ENCODE measurements around the gene ACTRT3. TPM values are rescaled to one million over a fixed set of nuclear protein-coding genes. Genes with fewer than 3 reads are reported as not detected.
A peak's percentile ranks its signal among the peaks of the same experiment; 100 is the strongest.

ACTRT3 gene
- polyA plus RNA-seq, 2 of the 4 experiments (the other 2 are of a cell fraction) = 1.8 to 3.3 TPM

DNA sequence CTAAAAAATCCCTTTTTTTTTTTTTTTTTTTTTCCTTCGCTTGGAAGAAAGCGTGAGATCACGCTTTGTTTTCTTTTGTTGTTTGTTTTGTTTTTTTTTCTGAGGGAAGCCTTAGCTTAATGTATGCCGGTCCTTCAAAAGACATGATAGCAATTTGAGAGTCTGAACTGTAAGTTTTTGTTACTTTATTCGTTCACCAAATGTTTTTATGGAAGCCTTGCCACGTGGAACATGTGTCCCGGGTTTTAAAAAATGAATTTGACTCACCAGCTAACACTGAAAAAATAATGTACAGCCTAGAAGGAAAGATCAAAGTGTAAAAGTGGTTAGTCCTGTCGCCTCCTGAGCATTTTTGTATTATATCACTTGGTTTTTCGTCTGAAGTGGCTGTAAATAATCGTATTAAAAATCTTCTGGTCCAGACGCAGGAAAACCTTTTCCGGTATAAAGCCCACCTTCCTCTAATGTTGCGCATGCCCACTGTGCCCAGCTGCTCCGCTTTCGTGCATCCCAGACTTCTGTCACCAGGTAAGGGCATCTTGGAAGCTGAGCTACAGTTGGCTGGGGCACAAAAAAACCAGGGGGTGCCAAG, 3.0 kb upstream of the ACTRT3 start:
- H3K27ac ChIP-seq = peak overlapping the region; percentile 95 to 98
- ATAC-seq = peak; percentile 62 to 79
- no peaks in the 10 kb centered on the region for H3K9me3 ChIP-seq
- ChIA-PET CTCF (interaction anchor here (0.9 to 2.7 kb wide), 2 partner anchors 9 to 36 kb away, joined by 4 to 10 read pairs; partner anchors contain the start of gene TERC), POLR2A (interaction anchor here (0.6 to 2.7 kb wide), 8 partner anchors 8 to 1098 kb away, joined by 3 to 18 read pairs (median 6); partner anchors contain the start of genes RPL22L1 and TERC)
- peak overlapping the region; percentile 76 for H3K4me2 ChIP-seq
- peak overlapping the region; percentile 90 for H3K4me3 ChIP-seq
- H3K4me1 ChIP-seq = peaks cover 15% of the 10 kb centered on the region; the same call in 2 of the 3 replicates
- no peak for FAIRE-seq
- peak; percentile 56 to 89 for DNase-seq (ENCODE audit: low read depth in 1 of 2, low spot score in 1 of 2)
- WGBS (ENCODE audit: missing lambda C conversion rate) = under 1% methylated on average over 15 of the region's 15 CpGs
- TF ChIP-seq FOSB (CRISPR knock-in tag; IDR thresholded peaks at IDR 0.05) (no peak), NFE2L2 (conservative IDR thresholded peaks at IDR 0.05; ENCODE audit: low read length) (no peak), SMC3 (IDR thresholded peaks at IDR 0.05) (no peak), HEYL (CRISPR knock-in tag; IDR thresholded peaks at IDR 0.05) (no peak), EHF (CRISPR knock-in tag; IDR thresholded peaks at IDR 0.05) (no peak), TP53 (CRISPR knock-in tag; IDR thresholded peaks at IDR 0.05) (no peak), KDM1A (IDR thresholded peaks at IDR 0.05; ENCODE audit: low read depth) (no peak), HOXA7 (CRISPR knock-in tag; IDR thresholded peaks at IDR 0.05) (no peak), JUN (IDR thresholded peaks at IDR 0.05) (no peak; a peak in 1 of 5 replicates), GATA3 (IDR thresholded peaks at IDR 0.05; ENCODE audit: borderline replicate concordance) (peak; percentile 3; the same call in 1 of the 2 replicates), JUNB (IDR thresholded peaks at IDR 0.05) (no peak), CBX8 (IDR thresholded peaks at IDR 0.05) (no peak), MYC (IDR thresholded peaks at IDR 0.05; ENCODE audit: borderline replicate concordance, low read length) (no peak; the same call in none of the 2 replicates), KDM5A (IDR thresholded peaks at IDR 0.05) (no peak), FOXS1 (CRISPR knock-in tag; IDR thresholded peaks at IDR 0.05) (no peak), RARB (CRISPR knock-in tag; IDR thresholded peaks at IDR 0.05) (no peak), CEBPB (IDR thresholded peaks at IDR 0.05) (no peak), RFX5 (IDR thresholded peaks at IDR 0.05) (no peak), HOXB13 (CRISPR knock-in tag; IDR thresholded peaks at IDR 0.05; ENCODE audit: low read depth) (no peak), MAFK (IDR thresholded peaks at IDR 0.05; ENCODE audit: partially characterized antibody) (no peak), ZC3H11A (IDR thresholded peaks at IDR 0.05) (no peak), CBX2 (IDR thresholded peaks at IDR 0.05; ENCODE audit: borderline replicate concordance, low read depth) (no peak), FOSL2 (IDR thresholded peaks at IDR 0.05) (no peak), FOSL2 (CRISPR knock-in tag; IDR thresholded peaks at IDR 0.05) (no peak), POLR2AphosphoS2 (conservative IDR thresholded peaks at IDR 0.05; ENCODE audit: low read length) (no peak), ZNF302 (CRISPR knock-in tag; IDR thresholded peaks at IDR 0.05) (no peak), CHD2 (IDR thresholded peaks at IDR 0.05; ENCODE audit: low read length, partially characterized antibody) (no peak), E2F6 (IDR thresholded peaks at IDR 0.05; ENCODE audit: borderline replicate concordance, low read depth) (peak; percentile 84), EP300 (IDR thresholded peaks at IDR 0.05) (no peak), MAZ (IDR thresholded peaks at IDR 0.05; ENCODE audit: borderline replicate concordance, low read depth, low read length) (no peak), RNF2 (IDR thresholded peaks at IDR 0.05; ENCODE audit: borderline replicate concordance, low read depth) (no peak)
- TF ChIP-seq, protein P1, sequence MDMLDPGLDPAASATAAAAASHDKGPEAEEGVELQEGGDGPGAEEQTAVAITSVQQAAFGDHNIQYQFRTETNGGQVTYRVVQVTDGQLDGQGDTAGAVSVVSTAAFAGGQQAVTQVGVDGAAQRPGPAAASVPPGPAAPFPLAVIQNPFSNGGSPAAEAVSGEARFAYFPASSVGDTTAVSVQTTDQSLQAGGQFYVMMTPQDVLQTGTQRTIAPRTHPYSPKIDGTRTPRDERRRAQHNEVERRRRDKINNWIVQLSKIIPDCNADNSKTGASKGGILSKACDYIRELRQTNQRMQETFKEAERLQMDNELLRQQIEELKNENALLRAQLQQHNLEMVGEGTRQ (IDR thresholded peaks at IDR 0.05) = peak; percentile 12; the same call in 1 of the 2 replicates
- TF ChIP-seq, protein P2, sequence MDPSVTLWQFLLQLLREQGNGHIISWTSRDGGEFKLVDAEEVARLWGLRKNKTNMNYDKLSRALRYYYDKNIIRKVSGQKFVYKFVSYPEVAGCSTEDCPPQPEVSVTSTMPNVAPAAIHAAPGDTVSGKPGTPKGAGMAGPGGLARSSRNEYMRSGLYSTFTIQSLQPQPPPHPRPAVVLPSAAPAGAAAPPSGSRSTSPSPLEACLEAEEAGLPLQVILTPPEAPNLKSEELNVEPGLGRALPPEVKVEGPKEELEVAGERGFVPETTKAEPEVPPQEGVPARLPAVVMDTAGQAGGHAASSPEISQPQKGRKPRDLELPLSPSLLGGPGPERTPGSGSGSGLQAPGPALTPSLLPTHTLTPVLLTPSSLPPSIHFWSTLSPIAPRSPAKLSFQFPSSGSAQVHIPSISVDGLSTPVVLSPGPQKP (IDR thresholded peaks at IDR 0.05; ENCODE audit: low read depth, low read length) = no peak
- TF ChIP-seq, protein P3, sequence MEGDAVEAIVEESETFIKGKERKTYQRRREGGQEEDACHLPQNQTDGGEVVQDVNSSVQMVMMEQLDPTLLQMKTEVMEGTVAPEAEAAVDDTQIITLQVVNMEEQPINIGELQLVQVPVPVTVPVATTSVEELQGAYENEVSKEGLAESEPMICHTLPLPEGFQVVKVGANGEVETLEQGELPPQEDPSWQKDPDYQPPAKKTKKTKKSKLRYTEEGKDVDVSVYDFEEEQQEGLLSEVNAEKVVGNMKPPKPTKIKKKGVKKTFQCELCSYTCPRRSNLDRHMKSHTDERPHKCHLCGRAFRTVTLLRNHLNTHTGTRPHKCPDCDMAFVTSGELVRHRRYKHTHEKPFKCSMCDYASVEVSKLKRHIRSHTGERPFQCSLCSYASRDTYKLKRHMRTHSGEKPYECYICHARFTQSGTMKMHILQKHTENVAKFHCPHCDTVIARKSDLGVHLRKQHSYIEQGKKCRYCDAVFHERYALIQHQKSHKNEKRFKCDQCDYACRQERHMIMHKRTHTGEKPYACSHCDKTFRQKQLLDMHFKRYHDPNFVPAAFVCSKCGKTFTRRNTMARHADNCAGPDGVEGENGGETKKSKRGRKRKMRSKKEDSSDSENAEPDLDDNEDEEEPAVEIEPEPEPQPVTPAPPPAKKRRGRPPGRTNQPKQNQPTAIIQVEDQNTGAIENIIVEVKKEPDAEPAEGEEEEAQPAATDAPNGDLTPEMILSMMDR (IDR thresholded peaks at IDR 0.05) = no peak
- TF ChIP-seq, protein P4, sequence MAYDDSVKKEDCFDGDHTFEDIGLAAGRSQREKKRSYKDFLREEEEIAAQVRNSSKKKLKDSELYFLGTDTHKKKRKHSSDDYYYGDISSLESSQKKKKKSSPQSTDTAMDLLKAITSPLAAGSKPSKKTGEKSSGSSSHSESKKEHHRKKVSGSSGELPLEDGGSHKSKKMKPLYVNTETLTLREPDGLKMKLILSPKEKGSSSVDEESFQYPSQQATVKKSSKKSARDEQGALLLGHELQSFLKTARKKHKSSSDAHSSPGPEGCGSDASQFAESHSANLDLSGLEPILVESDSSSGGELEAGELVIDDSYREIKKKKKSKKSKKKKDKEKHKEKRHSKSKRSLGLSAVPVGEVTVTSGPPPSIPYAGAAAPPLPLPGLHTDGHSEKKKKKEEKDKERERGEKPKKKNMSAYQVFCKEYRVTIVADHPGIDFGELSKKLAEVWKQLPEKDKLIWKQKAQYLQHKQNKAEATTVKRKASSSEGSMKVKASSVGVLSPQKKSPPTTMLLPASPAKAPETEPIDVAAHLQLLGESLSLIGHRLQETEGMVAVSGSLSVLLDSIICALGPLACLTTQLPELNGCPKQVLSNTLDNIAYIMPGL (CRISPR knock-in tag; IDR thresholded peaks at IDR 0.05; ENCODE audit: borderline replicate concordance) = no peak
- TF ChIP-seq, protein P5, sequence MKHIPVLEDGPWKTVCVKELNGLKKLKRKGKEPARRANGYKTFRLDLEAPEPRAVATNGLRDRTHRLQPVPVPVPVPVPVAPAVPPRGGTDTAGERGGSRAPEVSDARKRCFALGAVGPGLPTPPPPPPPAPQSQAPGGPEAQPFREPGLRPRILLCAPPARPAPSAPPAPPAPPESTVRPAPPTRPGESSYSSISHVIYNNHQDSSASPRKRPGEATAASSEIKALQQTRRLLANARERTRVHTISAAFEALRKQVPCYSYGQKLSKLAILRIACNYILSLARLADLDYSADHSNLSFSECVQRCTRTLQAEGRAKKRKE (CRISPR knock-in tag; IDR thresholded peaks at IDR 0.05; ENCODE audit: low read depth) = 0 out of 2 replicates have a peak, but pooled peaks have one; percentile 18

Data from A549 (cell line).